K562 (cell line): Measurements from ENCODE around the gene CUL9. TPM values are rescaled to one million over a fixed set of nuclear protein-coding genes. Genes with fewer than 3 reads are reported as not detected.

Experiments used
- FOXJ3 ChIP-seq: sonication (generic); formaldehyde crosslinking; IDR thresholded peaks from 2 replicates; pipeline ENCODE4 v1.4.0; 2020; ENCODE audit warnings: mild to moderate bottlenecking, missing genetic modification reagents
- HCFC1 ChIP-seq: IDR thresholded peaks from 2 replicates; pipeline ENCODE4 v1.6.1; 2012; ENCODE audit warnings: low read depth, low read length, improper control_type of control experiment
- KLF13 ChIP-seq: fragments of 450-650 bp; IDR thresholded peaks from 2 replicates; pipeline ENCODE4 v1.6.1; 2016; ENCODE audit warnings: missing genetic modification characterization, low read depth, mild to moderate bottlenecking, missing compliant biosample characterization, moderate library complexity, borderline replicate concordance
- KLF16 ChIP-seq: IDR thresholded peaks from 2 replicates; pipeline ENCODE4 v1.6.1; 2016; ENCODE audit warnings: antibody characterized with exemption
- NR2C1 ChIP-seq, 2 experiments: fragments of 450-650 bp; IDR thresholded peaks; 2 replicates each; pipeline ENCODE4 v1.6.1; 2017; ENCODE audit warnings: mild to moderate bottlenecking in 2 of 2, antibody characterized with exemption in 1 of 2, inconsistent platforms in 1 of 2, missing compliant biosample characterization in 1 of 2, missing genetic modification characterization in 1 of 2
- RBM39 ChIP-seq: fragments of 200-400 bp; formaldehyde crosslinking; optimal IDR thresholded peaks from 2 replicates; pipeline ENCODE3; 2018; ENCODE audit warnings: low read depth, low read length
- RFX1 ChIP-seq: fragments of 450-650 bp; IDR thresholded peaks from 2 replicates; pipeline ENCODE4 v1.6.1; 2016; ENCODE audit warnings: mild to moderate bottlenecking, moderate library complexity
- STAT5A ChIP-seq: IDR thresholded peaks from 2 replicates; pipeline ENCODE4 v1.6.1; 2012; ENCODE audit warnings: low read length, inconsistent platforms, borderline replicate concordance
- ZNF444 ChIP-seq: fragments of 250-450 bp; sonication (Bioruptor Pico); IDR thresholded peaks from 2 replicates; pipeline ENCODE4 v1.4.0; 2020; ENCODE audit warnings: mild to moderate bottlenecking, moderate library complexity
- ZNF764 ChIP-seq: fragments of 250-450 bp; sonication (Bioruptor Pico); IDR thresholded peaks from 2 replicates; pipeline ENCODE4 v1.4.0; 2020; ENCODE audit warnings: low read depth, mild to moderate bottlenecking, moderate library complexity
- polyA plus RNA-seq, 8 experiments: library from polyadenylated mRNA; depleted of rRNA in 4 of 8; stranded (reverse) in 5 of 8; unstranded in 3 of 8; fragments of >200 nt; fragmentation: Nextera tagmentation in 2 of 8; fragmentation: Illumina TruSeq in 1 of 8; extraction: Ambion mirVana in 2 of 8; extraction: Trizol in 1 of 8; gene quantifications; 2 replicates each; pipeline versions ENCODE4 v1.2.1 to v1.2.3, GENCODE V29; 2011 to 2014; ENCODE audit warnings: inconsistent platforms in 1 of 8, missing spikeins in 1 of 8
- total RNA-seq, 7 experiments: library from RNA; depleted of rRNA in 6 of 7; stranded (reverse); fragments of >200 nt in 6 of 7; fragmentation: Illumina TruSeq in 2 of 7; extraction: Trizol in 2 of 7; gene quantifications; 2 replicates each; pipeline versions ENCODE4 v1.2.1 to v1.2.3, GENCODE V29; 2011 to 2021; ENCODE audit warnings: low replicate concordance in 1 of 7
- TF ChIP-seq, protein P1 (sequence below): fragments of 450-650 bp; IDR thresholded peaks from one replicate; pipeline ENCODE4 v1.6.1; 2018; ENCODE audit warnings: mild to moderate bottlenecking, moderate library complexity; ENCODE audit not compliant: partially characterized antibody
- TF ChIP-seq, protein P2 (sequence below), 2 experiments: fragments of 450-650 bp; conservative IDR thresholded peaks; 2 replicates each; pipeline ENCODE4 v1.6.1; 2017; ENCODE audit warnings: mild to moderate bottlenecking in 2 of 2, moderate library complexity in 2 of 2
- TF ChIP-seq, protein P3 (sequence below), 2 experiments: fragments of 450-650 bp; IDR thresholded peaks; 2 replicates each; pipeline ENCODE4 v1.6.1; 2016; ENCODE audit warnings: mild to moderate bottlenecking in 2 of 2, borderline replicate concordance in 1 of 2, low read depth in 1 of 2, moderate library complexity in 1 of 2
- TF ChIP-seq, protein P4 (sequence below), 2 experiments: fragments of 250-450 bp in 1 of 2; fragments of 450-650 bp in 1 of 2; sonication (Bioruptor Pico) in 1 of 2; IDR thresholded peaks; 2 replicates each; pipeline versions ENCODE4 v1.6.1 to v1.8.0; 2016 to 2021; ENCODE audit warnings: mild to moderate bottlenecking in 2 of 2, moderate library complexity in 2 of 2, missing compliant biosample characterization in 1 of 2, missing genetic modification characterization in 1 of 2

CUL9 gene
- total and polyA plus RNA-seq, 9 of the 15 experiments (the other 6 are each of a cell fraction or from before 2014, with no cell fraction given): 0.50 to 20.7 (median 6.6) TPM

DNA sequence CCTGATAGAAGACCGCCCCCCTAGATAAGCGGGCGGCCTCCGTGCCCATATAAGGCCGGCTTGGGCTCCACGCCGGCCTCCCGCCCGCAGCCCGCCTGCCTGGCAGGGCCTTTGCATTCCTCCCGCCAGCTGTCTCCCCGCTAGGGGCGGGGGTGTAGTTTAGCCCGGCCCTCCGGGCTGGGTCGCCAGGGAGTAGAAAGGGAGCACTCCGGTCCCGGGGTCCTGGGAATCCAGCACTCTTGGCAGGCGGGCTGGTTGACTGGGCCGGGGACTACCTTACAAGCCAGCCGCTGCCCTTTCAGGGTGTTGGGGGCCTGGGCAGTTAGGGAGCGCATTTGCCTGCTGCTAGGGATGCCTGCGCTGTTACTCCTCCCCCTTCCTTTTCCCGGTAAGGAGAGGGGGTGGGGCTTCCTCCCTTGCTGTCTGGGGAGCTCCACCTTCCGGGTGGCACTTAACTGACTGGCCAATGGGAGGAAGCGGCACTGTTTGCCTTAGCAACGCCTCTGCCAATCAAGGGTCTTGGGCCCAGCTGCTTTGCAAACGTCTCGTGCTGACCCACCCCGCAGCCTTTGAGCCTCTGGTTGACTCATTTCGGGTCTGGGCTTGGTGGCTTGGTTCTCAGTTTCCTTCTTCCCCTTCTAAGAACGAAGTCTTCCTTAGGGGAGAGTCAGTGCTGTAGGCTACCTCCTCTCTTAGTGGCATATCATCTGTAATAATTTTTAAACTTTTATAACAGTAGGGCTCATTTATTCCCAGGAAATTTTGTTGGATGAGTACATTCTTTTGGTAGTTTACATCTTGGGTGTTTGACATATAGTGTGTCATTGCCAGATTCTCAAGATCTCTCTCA, 7.5 kb upstream of the CUL9 start (continued):
- TF ChIP-seq, protein P1, sequence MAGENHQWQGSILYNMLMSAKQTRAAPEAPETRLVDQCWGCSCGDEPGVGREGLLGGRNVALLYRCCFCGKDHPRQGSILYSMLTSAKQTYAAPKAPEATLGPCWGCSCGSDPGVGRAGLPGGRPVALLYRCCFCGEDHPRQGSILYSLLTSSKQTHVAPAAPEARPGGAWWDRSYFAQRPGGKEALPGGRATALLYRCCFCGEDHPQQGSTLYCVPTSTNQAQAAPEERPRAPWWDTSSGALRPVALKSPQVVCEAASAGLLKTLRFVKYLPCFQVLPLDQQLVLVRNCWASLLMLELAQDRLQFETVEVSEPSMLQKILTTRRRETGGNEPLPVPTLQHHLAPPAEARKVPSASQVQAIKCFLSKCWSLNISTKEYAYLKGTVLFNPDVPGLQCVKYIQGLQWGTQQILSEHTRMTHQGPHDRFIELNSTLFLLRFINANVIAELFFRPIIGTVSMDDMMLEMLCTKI: no peak
- no peak; the same call in 1 of the 2 replicates for TF ChIP-seq FOXJ3 (CRISPR knock-in tag)
- TF ChIP-seq, protein P2, sequence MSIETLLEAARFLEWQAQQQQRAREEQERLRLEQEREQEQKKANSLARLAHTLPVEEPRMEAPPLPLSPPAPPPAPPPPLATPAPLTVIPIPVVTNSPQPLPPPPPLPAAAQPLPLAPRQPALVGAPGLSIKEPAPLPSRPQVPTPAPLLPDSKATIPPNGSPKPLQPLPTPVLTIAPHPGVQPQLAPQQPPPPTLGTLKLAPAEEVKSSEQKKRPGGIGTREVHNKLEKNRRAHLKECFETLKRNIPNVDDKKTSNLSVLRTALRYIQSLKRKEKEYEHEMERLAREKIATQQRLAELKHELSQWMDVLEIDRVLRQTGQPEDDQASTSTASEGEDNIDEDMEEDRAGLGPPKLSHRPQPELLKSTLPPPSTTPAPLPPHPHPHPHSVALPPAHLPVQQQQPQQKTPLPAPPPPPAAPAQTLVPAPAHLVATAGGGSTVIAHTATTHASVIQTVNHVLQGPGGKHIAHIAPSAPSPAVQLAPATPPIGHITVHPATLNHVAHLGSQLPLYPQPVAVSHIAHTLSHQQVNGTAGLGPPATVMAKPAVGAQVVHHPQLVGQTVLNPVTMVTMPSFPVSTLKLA (conservative IDR thresholded peaks at IDR 0.05): peak; percentile 85 to 92; a peak in 3 of 4 replicates
- no peak for TF ChIP-seq NR2C1 (IDR thresholded peaks at IDR 0.05)
- no peak for TF ChIP-seq NR2C1 (tag; IDR thresholded peaks at IDR 0.05)
- no peak for TF ChIP-seq RBM39
- peak; percentile 99 for TF ChIP-seq RFX1
- TF ChIP-seq ZNF444 (CRISPR knock-in tag): no peak
- TF ChIP-seq, protein P3, sequence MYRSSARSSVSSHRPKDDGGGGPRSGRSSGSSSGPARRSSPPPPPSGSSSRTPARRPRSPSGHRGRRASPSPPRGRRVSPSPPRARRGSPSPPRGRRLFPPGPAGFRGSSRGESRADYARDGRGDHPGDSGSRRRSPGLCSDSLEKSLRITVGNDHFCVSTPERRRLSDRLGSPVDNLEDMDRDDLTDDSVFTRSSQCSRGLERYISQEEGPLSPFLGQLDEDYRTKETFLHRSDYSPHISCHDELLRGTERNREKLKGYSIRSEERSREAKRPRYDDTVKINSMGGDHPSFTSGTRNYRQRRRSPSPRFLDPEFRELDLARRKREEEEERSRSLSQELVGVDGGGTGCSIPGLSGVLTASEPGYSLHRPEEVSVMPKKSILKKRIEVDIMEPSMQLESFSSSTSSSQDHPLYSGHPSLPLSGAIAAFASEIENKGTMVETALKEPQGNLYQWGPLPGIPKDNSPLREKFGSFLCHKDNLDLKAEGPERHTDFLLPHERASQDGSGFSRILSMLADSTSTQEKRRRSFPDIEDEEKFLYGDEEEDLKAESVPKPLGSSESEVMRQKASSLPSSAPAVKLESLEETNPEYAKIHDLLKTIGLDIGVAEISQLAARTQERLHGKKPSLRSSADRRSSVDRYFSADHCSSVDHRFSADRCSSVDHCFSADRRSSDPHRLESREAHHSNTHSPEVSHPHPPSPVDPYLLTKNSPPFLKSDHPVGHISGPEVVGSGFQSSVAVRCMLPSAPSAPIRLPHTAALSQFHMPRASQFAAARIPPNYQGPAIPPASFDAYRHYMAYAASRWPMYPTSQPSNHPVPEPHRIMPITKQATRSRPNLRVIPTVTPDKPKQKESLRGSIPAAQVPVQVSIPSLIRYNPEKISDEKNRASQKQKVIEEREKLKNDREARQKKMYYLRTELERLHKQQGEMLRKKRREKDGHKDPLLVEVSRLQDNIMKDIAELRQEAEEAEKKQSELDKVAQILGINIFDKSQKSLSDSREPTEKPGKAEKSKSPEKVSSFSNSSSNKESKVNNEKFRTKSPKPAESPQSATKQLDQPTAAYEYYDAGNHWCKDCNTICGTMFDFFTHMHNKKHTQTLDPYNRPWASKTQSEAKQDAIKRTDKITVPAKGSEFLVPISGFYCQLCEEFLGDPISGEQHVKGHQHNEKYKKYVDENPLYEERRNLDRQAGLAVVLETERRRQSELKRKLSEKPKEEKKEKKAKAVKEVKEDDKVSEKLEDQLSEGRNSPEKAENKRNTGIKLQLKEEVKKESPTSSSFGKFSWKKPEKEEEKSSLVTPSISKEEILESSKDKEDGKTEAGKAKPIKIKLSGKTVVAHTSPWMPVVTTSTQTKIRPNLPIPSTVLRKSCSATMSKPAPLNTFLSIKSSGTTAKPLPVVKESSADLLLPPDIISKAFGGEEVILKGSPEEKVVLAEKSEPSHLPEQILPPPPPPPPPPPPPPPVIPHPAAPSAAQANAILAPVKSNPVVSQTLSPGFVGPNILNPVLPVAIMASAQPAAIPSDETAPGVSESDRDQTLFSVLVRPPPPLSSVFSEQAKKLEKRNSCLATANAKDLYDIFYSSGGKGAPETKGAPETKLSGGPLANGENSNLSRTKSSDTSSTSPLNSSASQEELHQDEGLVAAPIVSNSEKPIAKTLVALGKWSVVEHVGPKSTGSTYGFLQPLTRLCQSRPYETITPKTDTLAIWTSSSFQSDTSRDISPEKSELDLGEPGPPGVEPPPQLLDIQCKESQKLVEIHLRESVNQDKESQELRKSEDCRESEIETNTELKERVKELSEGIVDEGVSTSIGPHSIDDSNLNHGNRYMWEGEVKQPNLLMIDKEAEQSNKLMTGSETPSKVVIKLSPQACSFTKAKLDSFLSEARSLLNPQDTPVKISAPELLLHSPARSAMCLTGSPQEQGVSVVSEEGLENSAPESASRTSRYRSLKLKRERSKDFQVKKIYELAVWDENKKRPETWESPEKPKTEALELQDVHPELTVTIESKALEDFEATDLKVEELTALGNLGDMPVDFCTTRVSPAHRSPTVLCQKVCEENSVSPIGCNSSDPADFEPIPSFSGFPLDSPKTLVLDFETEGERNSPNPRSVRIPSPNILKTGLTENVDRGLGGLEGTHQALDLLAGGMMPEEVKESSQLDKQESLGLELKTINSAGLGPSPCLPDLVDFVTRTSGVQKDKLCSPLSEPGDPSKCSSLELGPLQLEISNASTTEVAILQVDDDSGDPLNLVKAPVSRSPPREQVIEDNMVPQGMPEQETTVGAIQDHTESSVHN (IDR thresholded peaks at IDR 0.05; ENCODE audit: borderline replicate concordance in 1 of 2, low read depth in 1 of 2): peak in 1 of 2 experiments; percentile 77; a peak in 1 of 4 replicates
- no peak for TF ChIP-seq KLF16
- TF ChIP-seq ZNF764: no peak
- 0 out of 2 replicates have a peak, but pooled peaks have one; percentile 42 for TF ChIP-seq HCFC1
- TF ChIP-seq, protein P4, sequence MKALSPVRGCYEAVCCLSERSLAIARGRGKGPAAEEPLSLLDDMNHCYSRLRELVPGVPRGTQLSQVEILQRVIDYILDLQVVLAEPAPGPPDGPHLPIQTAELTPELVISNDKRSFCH (CRISPR knock-in tag; IDR thresholded peaks at IDR 0.05): no peak
- TF ChIP-seq, protein P4 (tag; IDR thresholded peaks at IDR 0.05): no peak
- TF ChIP-seq STAT5A: no peak
- TF ChIP-seq KLF13 (tag): no peak
